GM13977 (cell line): ENCODE results near the gene MPV17L2.
"Not testable (repeated sequence)": the region's sequence is repeated elsewhere in the genome, so short reads cannot be mapped to it uniquely, and the experiment has no call there.

Experiments used
- DNase-seq: peaks from one replicate; pipeline ENCODE4 v3.0.0; 2012; ENCODE audit warnings: low spot score
- CTCF ChIP-seq: IDR thresholded peaks from 2 replicates; pipeline ENCODE4 v1.5.1; 2012; ENCODE audit warnings: mild to moderate bottlenecking, control low read depth; ENCODE audit not compliant: insufficient read depth; ENCODE audit errors: extremely low read depth, missing control alignments
- in situ Hi-C: fragments of 300-500 bp; cut with MboI; formaldehyde crosslinking; loops from one replicate; pipeline ENCODE4 v1.12.0; 2022; ENCODE audit warnings: low sequenced_read_pairs, low pct_unique_long_range_greater_than_20kb, mixed read lengths, inconsistent platforms; ENCODE audit not compliant: unreplicated experiment

MPV17L2 gene

DNA sequence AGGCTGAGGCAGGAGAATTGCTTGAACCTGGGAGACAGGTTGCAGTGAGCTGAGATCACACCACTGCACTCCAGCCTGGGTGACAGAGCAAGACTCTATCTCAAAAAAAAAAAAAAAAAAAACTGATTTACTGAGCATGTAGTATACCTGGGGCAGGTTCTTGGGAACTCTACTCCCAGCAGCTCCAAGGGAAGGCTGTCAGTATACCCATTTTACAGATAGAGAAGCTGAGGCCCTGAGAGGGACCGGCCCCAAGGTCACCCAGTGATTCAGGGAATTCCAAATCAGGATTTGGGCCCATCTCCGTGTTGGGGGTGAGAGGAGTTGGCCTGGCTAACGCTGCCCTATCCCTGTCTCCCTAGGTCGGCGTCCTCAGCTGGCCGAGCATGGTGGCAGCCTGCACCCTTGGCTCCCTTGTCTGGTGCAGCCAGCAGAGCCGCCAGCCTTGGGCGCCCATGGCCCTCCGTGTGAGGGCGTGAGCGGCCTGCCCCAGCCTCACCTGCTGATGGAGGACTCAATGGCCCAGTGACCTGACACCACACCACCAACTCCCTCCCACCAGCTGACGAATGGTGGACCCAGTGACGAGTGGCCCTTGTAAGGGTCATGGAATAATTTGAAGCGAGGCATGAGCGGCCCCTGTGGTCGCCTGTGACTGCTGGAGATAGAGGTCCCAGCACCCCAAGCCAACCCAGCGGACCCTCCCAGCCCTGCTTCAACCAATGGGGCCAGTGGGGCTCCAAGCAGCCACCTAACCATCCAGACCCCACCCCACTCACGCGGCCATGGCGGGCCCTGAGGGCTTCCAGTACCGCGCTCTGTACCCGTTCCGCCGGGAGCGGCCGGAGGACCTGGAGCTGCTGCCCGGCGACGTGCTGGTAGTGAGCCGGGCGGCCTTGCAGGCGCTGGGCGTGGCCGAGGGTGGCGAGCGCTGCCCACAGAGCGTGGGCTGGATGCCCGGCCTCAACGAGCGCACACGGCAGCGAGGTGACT is 37.6 kb upstream of the MPV17L2 start:
- no peak for TF ChIP-seq CTCF
- in situ Hi-C loops: no loop called here
- no peak for DNase-seq

- DNase-seq: no peak
- no peak for TF ChIP-seq CTCF
- in situ Hi-C loops: no loop called here
These were observed 36.8 kb upstream of the MPV17L2 start for GRCh38 chr19:18156268-18156667.

DNA sequence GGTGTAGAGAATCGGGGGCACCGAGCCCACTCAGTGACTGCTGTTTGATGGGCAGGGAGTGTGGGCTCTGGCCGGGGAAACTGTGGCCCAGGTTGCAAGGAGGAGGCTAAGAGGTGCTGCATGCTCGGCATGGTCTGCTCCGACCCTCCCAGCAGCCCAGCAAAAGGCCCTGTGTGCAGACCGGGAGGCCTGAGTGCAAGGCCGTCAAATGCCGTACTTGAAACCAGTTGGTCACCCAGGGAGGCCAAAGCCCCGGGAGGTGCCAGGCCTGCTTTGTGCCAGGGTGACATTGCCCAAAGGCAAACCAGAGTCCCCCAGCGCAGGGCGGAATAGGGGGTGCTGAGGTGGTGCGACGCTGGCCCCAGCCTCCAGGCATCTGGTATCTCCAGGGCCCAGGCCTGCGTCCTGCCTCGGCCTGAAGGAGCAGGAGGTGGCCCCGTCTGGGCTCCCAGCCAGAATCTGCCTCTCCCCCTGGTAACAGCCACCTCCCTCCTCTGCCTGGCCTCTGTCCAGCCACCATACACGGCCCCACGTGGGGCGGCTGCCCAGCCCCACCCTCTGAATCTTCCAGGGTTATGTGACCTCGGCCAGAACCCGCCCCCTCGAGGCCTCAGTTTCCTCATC is 36.1 kb upstream of the MPV17L2 start:
- DNase-seq: no peak
- in situ Hi-C loops: no loop called here
- TF ChIP-seq CTCF: no peak

- in situ Hi-C loops: no loop called here
- TF ChIP-seq CTCF: no peak
- DNase-seq: no peak
These were observed 35.5 kb upstream of the MPV17L2 start for GRCh38 chr19:18157465-18158063.

GRCh38 chr19:18158467-18158866 is 34.6 kb upstream of the MPV17L2 start:
- in situ Hi-C loops: no loop called here

GRCh38 chr19:18159059-18159616 is 33.9 kb upstream of the MPV17L2 start:
- DNase-seq, in situ Hi-C loops: not testable (repeated sequence)

More at GRCh38 chr19:18158467-18158866, 34.6 kb upstream of the MPV17L2 start:
- DNase-seq: no peak
- TF ChIP-seq CTCF: no peak

- in situ Hi-C loops: no loop called here
- no peak for TF ChIP-seq CTCF
These were observed 33.2 kb upstream of the MPV17L2 start for GRCh38 chr19:18159810-18160209.

More at GRCh38 chr19:18159810-18160209, 33.2 kb upstream of the MPV17L2 start:
- no peak for DNase-seq
